Body of pancreas (tissue), 4 donors: ENCODE measurements around the gene NGEF.

Experiments used
- CTCF ChIP-seq, 7 experiments: fragments of 450-650 bp in 4 of 7; fragments of 200-600 bp in 3 of 7; sonication (generic) in 3 of 7; IDR thresholded peaks; one replicate each; pipeline ENCODE4 v1.5.1; 2016 to 2019; ENCODE audit warnings: antibody characterized with exemption in 7 of 7
- POLR2A ChIP-seq, 3 donors: fragments of 450-650 bp; IDR thresholded peaks; one replicate each; pipeline ENCODE4 v1.6.1; 2016; ENCODE audit warnings: antibody characterized with exemption in 3 of 3, mild to moderate bottlenecking in 2 of 3

GRCh38 chr2:232880764-232881351, 132.2 kb downstream of the NGEF start:
- no peak for TF ChIP-seq CTCF (IDR thresholded peaks at IDR 0.05)
- no peak for TF ChIP-seq POLR2A (IDR thresholded peaks at IDR 0.05)
